Measurements from ENCODE around the gene TNIK. TPM values are rescaled to one million over a fixed set of nuclear protein-coding genes. Genes with fewer than 3 reads are reported as not detected.

The TNIK gene
- total and polyA plus RNA-seq, 2 of the 13 experiments (the other 11 are each of a cell fraction or from before 2014, with no cell fraction given) = 0.15 to 0.22 TPM

DNA sequence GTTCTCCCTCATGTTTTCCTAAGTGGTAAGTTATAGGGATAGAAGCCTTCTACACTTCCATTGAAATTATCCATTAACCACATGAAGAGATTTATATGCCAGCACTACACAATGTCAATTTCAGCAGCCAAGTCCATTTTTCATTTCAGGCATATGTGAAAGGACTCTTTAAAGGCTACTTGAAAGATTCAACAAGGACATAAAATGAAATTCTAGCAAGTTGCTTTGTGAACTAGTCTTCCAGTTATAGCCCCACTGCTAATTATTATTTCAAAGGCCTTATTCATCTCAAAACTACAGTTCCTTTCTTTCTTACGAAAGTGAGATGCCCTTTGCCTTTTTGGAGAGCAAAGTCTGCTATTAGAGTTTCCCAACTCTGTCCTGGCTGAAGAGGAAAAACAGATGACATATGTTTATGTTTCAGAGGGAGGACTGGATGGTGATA, 367.7 kb downstream of the TNIK start:
- no peak overlapping the region for H2AFZ ChIP-seq (ENCODE audit: low read length)
- intact Hi-C loops (cut with micrococcal nuclease; ENCODE audit: unreplicated experiment) (loop anchor here (1.0 to 5.0 kb wide), 2 partner anchors 35 to 90 kb away; no protein-coding TSS in a partner anchor), in situ Hi-C loops (cut with HindIII; ENCODE audit: extremely low pct_ligation_motif_present, low pct_unique_long_range_greater_than_20kb) (no loop called here)
- ChIA-PET POLR2A (no interaction called here), CTCF (ENCODE audit: low intra/inter-chr PET ratio, low total read pairs) (no interaction called here)
- no peaks in the 10 kb centered on the region for H4K20me1 ChIP-seq (ENCODE audit: insufficient read depth, low read length)
- peak overlapping the region; percentile 33 for H3K4me2 ChIP-seq (ENCODE audit: low read depth, low read length)
- peaks cover 4% of the 10 kb centered on the region; the same call in 1 of the 2 replicates for H3K9me3 ChIP-seq (ENCODE audit: low read length)
- peak; percentile 88 for DNase-seq (ENCODE audit: low spot score)
- 0% methylated on average over 1 of the region's 1 CpG for WGBS (ENCODE audit: low lambda C conversion rate)
- FAIRE-seq = peak; percentile 64
- peak overlapping the region; percentile 77 for H3K27ac ChIP-seq (ENCODE audit: extremely low read length, insufficient read depth, low read length)
- no TSS peak for BruUV-seq (replicated peaks)
- no peaks in the 10 kb centered on the region for H3K79me2 ChIP-seq (ENCODE audit: insufficient read depth, low read length)
- peak overlapping the region; percentile 34 for H3K9ac ChIP-seq (ENCODE audit: insufficient read depth, low read depth, low read length)
- ATAC-seq = peak; percentile 91
- H3K27me3 ChIP-seq (ENCODE audit: control insufficient read depth in 1 of 2, insufficient read depth in 2 of 2, low read length in 2 of 2) = no peaks in the 10 kb centered on the region
- no peak overlapping the region for H3K4me3 ChIP-seq (replicated peaks in 1 of 3; ENCODE audit: insufficient read depth in 1 of 3, low read depth in 2 of 3, low read length in 3 of 3)
- H3K36me3 ChIP-seq (replicated peaks in 1 of 2; ENCODE audit: control insufficient read depth in 1 of 2, insufficient read depth in 2 of 2, low read length in 2 of 2) = no peaks in the 10 kb centered on the region
- H3K4me1 ChIP-seq (ENCODE audit: insufficient read depth, low read length) = peaks cover 56% of the 10 kb centered on the region
- peak; percentile 35; the same call in 1 of the 2 replicates for TF ChIP-seq RXRB (CRISPR knock-in tag; IDR thresholded peaks at IDR 0.05; ENCODE audit: borderline replicate concordance)
- TF ChIP-seq IRF2 (CRISPR knock-in tag; IDR thresholded peaks at IDR 0.05) = no peak
- TF ChIP-seq POGZ (CRISPR knock-in tag; IDR thresholded peaks at IDR 0.05) = peak; percentile 79
- TF ChIP-seq ZNF569 (CRISPR knock-in tag; IDR thresholded peaks at IDR 0.05; ENCODE audit: borderline replicate concordance) = 0 out of 2 replicates have a peak, but pooled peaks have one; percentile 44
- 0 out of 2 replicates have a peak, but pooled peaks have one; percentile 42 for TF ChIP-seq ZSCAN9 (CRISPR knock-in tag; IDR thresholded peaks at IDR 0.05; ENCODE audit: borderline replicate concordance)
- TF ChIP-seq, protein P1, sequence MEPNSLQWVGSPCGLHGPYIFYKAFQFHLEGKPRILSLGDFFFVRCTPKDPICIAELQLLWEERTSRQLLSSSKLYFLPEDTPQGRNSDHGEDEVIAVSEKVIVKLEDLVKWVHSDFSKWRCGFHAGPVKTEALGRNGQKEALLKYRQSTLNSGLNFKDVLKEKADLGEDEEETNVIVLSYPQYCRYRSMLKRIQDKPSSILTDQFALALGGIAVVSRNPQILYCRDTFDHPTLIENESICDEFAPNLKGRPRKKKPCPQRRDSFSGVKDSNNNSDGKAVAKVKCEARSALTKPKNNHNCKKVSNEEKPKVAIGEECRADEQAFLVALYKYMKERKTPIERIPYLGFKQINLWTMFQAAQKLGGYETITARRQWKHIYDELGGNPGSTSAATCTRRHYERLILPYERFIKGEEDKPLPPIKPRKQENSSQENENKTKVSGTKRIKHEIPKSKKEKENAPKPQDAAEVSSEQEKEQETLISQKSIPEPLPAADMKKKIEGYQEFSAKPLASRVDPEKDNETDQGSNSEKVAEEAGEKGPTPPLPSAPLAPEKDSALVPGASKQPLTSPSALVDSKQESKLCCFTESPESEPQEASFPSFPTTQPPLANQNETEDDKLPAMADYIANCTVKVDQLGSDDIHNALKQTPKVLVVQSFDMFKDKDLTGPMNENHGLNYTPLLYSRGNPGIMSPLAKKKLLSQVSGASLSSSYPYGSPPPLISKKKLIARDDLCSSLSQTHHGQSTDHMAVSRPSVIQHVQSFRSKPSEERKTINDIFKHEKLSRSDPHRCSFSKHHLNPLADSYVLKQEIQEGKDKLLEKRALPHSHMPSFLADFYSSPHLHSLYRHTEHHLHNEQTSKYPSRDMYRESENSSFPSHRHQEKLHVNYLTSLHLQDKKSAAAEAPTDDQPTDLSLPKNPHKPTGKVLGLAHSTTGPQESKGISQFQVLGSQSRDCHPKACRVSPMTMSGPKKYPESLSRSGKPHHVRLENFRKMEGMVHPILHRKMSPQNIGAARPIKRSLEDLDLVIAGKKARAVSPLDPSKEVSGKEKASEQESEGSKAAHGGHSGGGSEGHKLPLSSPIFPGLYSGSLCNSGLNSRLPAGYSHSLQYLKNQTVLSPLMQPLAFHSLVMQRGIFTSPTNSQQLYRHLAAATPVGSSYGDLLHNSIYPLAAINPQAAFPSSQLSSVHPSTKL (CRISPR knock-in tag; IDR thresholded peaks at IDR 0.05) = peak; percentile 93
- no peak for TF ChIP-seq RFX5 (IDR thresholded peaks at IDR 0.05; ENCODE audit: low read depth, low read length)
- TF ChIP-seq KAT8 (CRISPR knock-in tag; IDR thresholded peaks at IDR 0.05) = peak; percentile 69
- TF ChIP-seq, protein P2, sequence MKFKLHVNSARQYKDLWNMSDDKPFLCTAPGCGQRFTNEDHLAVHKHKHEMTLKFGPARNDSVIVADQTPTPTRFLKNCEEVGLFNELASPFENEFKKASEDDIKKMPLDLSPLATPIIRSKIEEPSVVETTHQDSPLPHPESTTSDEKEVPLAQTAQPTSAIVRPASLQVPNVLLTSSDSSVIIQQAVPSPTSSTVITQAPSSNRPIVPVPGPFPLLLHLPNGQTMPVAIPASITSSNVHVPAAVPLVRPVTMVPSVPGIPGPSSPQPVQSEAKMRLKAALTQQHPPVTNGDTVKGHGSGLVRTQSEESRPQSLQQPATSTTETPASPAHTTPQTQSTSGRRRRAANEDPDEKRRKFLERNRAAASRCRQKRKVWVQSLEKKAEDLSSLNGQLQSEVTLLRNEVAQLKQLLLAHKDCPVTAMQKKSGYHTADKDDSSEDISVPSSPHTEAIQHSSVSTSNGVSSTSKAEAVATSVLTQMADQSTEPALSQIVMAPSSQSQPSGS (CRISPR knock-in tag; IDR thresholded peaks at IDR 0.05) = peak; percentile 81
- peak; percentile 94 for TF ChIP-seq NCOR1 (IDR thresholded peaks at IDR 0.05; ENCODE audit: borderline replicate concordance, low read length)
- no peak for TF ChIP-seq LCORL (IDR thresholded peaks at IDR 0.05)
- TF ChIP-seq LCORL (CRISPR knock-in tag; IDR thresholded peaks at IDR 0.05) = peak; percentile 85
- 0 out of 2 replicates have a peak, but pooled peaks have one; percentile 54 for TF ChIP-seq ZNF644 (CRISPR knock-in tag; IDR thresholded peaks at IDR 0.05; ENCODE audit: low read depth)
- no peak for TF ChIP-seq TCF7L2 (IDR thresholded peaks at IDR 0.05; ENCODE audit: low read depth, low read length)
- no peak for TF ChIP-seq ZBTB44 (CRISPR knock-in tag; IDR thresholded peaks at IDR 0.05)
- TF ChIP-seq ASH2L (IDR thresholded peaks at IDR 0.05; ENCODE audit: insufficient read length, low read depth, low read length) = peak; percentile 82
- TF ChIP-seq CEBPG (CRISPR knock-in tag; IDR thresholded peaks at IDR 0.05) = peak; percentile 94
- TF ChIP-seq JUN (CRISPR knock-in tag; IDR thresholded peaks at IDR 0.05) = 0 out of 2 replicates have a peak, but pooled peaks have one; percentile 33
- TF ChIP-seq HNF4G (IDR thresholded peaks at IDR 0.05; ENCODE audit: borderline replicate concordance, low read depth, low read length) = peak; percentile 93
- peak; percentile 79; the same call in 1 of the 2 replicates for TF ChIP-seq HNF4G (CRISPR knock-in tag; IDR thresholded peaks at IDR 0.05; ENCODE audit: borderline replicate concordance, low read depth)
- TF ChIP-seq HNF4A (CRISPR knock-in tag; IDR thresholded peaks at IDR 0.05) = peak; percentile 98

All from HepG2 (cell line).